Activated CD8-positive, alpha-beta memory T cell treated with anti-CD3 and anti-CD28 coated beads, Interleukin-2, amount 10 ng/mL, durations not matched to agents 7 days and 5 days (primary cell): ENCODE results near the gene MAP1B. TPM values are rescaled to one million over a fixed set of nuclear protein-coding genes. Genes with fewer than 3 reads are reported as not detected.

Source experiments
- ATAC-seq: fragments of 150-1000 bp; cut with Tn5 transposase; one replicate; pipeline ENCODE4 v1.10.0; 2021; ENCODE audit warnings: moderate library complexity
- CTCF ChIA-PET: fragments of 350-600 bp; sonication (Branson Sonifier 250); formaldehyde crosslinking; loops from one replicate; lab custom pipeline; 2021; ENCODE audit warnings: antibody characterized with exemption; lab: Charles Lee
- DNase-seq: peaks from one replicate; pipeline ENCODE4 v3.0.0-alpha.2; 2020
- H3K27ac Mint-ChIP-seq: one replicate; pipeline ENCODE4 v1.8.0; 2021; ENCODE audit warnings: mild to moderate bottlenecking, mixed read lengths
- H3K27me3 Mint-ChIP-seq: one replicate; pipeline ENCODE4 v1.8.0; 2021; ENCODE audit warnings: mixed read lengths
- H3K36me3 Mint-ChIP-seq: one replicate; pipeline ENCODE4 v1.8.0; 2021; ENCODE audit warnings: mild to moderate bottlenecking, mixed read lengths
- H3K4me1 Mint-ChIP-seq: one replicate; pipeline ENCODE4 v1.8.0; 2021; ENCODE audit warnings: mixed read lengths
- H3K4me3 Mint-ChIP-seq: one replicate; pipeline ENCODE4 v1.8.0; 2021; ENCODE audit warnings: mild to moderate bottlenecking, moderate library complexity, mixed read lengths
- H3K9me3 Mint-ChIP-seq: one replicate; pipeline ENCODE4 v1.8.0; 2022; ENCODE audit warnings: low read depth, mixed read lengths
- total RNA-seq, 2 experiments: library from RNA; stranded (reverse); gene quantifications; one replicate each; pipeline ENCODE4 v1.2.3, GENCODE V29; 2021

The MAP1B gene
- total RNA-seq, 2 experiments from 2014 or later, result 0.03 to 0.54 TPM

DNA sequence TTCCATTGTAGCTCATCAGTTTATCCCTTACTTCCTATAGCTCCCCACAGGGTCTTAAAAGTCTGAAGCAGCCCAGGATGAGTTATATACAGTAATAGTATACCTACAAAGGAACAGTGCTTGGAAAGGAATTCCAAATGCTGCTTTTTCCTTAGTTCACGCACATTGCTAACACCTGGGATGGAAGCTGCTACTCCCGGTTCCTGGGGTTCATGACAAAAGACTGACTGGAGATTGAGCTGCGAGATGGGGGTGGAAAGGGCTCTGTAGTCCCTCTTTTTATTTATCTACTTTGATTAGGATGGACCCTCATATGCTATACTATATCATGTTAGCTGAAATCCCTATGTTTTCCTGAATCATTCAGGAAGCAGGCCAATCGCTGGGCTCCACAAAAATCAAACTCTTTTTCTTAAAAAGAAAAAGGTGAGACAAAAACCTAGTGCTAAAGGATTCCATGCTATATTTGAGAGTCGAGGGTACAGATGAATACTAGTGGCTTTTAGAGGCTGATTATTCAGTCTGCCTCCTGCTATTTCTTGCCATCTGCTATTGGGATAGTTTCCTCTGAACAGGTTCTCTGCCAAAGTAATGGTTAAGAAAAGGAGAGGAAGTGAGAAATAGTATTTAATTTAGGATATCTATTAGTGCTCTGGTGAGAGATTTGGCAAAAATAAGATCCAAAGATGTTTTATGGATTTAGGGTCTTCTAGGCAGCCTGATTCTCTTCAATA lies 131.6 kb downstream of the MAP1B start:
- no peak overlapping the region for H3K4me3 Mint-ChIP-seq
- DNase-seq (no peak), ATAC-seq (no peak)
- peaks cover 19% of the 10 kb centered on the region for H3K27me3 Mint-ChIP-seq
- H3K27ac Mint-ChIP-seq, result no peak overlapping the region
- no peaks in the 10 kb centered on the region for H3K9me3 Mint-ChIP-seq
- peaks cover 16% of the 10 kb centered on the region for H3K4me1 Mint-ChIP-seq
- peaks cover 32% of the 10 kb centered on the region for H3K36me3 Mint-ChIP-seq
- CTCF ChIA-PET, result no interaction called here

DNA sequence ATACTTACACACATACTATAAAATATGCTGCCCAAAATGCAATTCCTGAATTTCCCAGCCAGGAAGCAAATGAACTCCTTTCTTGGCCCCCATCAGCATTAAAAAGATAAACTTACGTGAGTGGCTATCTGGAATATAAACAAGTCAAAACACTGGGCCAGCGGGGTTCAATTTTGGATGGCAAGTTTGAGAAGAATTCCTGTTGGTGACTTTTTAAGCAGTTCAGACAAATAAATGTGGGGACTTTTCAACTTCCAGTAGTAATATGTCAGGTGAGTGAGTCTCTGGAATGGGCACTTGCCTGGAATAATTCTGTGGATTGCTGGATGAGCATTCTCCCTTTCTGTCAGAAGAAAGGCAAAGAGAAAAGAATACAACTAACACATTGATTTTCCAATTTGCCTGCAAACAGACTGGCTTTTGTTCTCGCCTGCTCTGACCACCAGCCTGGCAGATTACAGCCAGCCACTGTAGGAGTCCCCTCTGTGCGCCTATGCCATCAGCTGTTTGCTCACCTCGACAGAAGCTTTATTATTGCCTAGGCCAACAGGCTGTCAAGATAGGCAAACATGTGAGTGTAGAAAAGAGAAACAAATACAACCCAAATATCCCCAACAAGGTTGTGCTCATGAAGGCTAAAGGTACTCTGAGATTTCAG lies 134.2 kb downstream of the MAP1B start:
- Mint-ChIP-seq H3K4me3 (no peak overlapping the region), H3K27me3 (peaks cover 4% of the 10 kb centered on the region), H3K4me1 (peaks cover 9% of the 10 kb centered on the region), H3K9me3 (no peaks in the 10 kb centered on the region), H3K36me3 (peaks cover 20% of the 10 kb centered on the region), H3K27ac (no peak overlapping the region)
- DNase-seq (no peak), ATAC-seq (no peak)
- CTCF ChIA-PET, result no interaction called here

DNA sequence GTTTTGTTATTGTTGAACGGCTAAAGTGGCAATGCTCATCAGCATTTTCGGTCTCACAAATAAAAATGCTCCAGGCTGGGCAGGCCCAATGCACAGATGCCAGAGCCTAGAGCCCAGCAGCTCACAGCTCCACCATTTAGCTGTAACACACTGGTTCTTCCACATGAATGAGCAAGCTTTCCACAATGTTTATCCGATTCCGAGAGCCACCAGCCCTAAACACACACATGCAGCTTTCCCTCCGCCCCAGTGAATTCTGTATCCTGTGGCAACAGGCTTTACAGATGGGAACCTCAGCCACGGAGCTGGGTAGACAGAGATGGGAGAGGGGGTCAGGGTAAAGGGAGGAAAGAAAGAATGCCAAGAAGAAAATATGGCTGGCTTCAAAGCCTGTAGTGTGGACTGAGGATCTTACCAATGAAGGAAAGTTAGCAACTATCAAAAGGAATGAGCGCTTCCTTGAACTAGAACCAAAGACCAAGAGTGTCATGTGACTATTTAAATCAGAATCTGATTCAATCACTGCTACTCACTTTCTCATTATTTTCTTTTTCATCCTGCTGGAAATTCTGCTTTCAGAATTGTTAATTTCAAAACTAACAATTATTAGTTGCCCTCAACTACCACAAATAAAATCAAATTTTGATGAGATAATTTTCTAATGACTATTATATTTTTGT lies 135.7 kb downstream of the MAP1B start:
- peaks cover 9% of the 10 kb centered on the region for H3K4me1 Mint-ChIP-seq
- no peak for ATAC-seq
- no peak overlapping the region for H3K4me3 Mint-ChIP-seq
- H3K27me3 Mint-ChIP-seq, result no peaks in the 10 kb centered on the region
- CTCF ChIA-PET, result no interaction called here
- no peaks in the 10 kb centered on the region for H3K9me3 Mint-ChIP-seq
- no peak overlapping the region for H3K27ac Mint-ChIP-seq
- peaks cover 10% of the 10 kb centered on the region for H3K36me3 Mint-ChIP-seq
- DNase-seq, result no peak

DNA sequence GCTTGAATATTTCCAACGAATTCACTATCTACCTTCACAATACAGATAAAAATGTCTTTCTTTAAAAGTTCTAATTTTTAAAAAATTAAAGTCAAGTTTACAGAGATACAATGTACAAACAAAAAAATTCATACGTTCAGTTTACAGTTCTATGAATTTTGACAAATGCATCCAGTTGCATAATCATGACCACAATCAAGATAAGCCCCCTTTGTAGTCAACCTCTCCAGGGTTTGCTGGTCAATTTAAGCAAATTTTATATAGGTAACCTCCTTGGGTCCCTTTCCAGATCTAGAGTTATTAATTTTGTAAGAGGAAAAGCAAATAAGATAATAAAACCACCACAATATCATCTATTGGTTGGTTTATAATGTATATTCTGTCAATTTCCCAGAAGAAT lies 136.4 kb downstream of the MAP1B start:
- CTCF ChIA-PET, result no interaction called here
- peaks cover 4% of the 10 kb centered on the region for H3K36me3 Mint-ChIP-seq
- no peaks in the 10 kb centered on the region for H3K27me3 Mint-ChIP-seq
- H3K4me1 Mint-ChIP-seq, result peaks cover 9% of the 10 kb centered on the region
- no peak overlapping the region for H3K4me3 Mint-ChIP-seq
- no peak for ATAC-seq
- H3K27ac Mint-ChIP-seq, result no peak overlapping the region
- no peaks in the 10 kb centered on the region for H3K9me3 Mint-ChIP-seq
- no peak for DNase-seq

DNA sequence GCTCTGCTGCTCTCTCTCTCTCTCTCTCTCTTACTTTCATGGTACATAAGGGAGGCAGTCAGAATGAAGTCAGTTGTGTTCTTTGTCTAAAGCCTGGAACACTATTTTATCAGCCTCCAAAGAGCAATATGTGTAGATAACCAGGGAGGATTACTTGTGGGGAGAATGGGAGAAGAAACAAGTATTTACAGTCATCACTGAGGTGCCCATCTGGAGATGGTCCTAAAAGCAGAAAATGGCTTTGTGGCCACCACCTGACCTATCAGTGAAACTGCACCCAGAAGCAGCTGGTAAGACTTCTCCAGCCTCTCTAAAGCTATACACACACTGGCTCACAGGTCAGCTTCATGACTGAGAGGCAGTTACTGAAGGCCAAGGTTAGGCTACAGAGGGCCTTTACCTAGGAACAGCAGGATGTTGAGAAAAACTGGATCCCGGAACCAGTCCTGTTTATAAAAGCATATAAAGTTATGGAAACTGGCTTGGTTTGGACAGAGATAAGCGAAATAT lies 137.6 kb downstream of the MAP1B start:
- peaks cover 3% of the 10 kb centered on the region for H3K36me3 Mint-ChIP-seq
- CTCF ChIA-PET, result interaction anchor here (0.9 to 2.1 kb wide), 3 partner anchors 10 to 108 kb away, joined by 3 to 5 read pairs (median 5); no protein-coding TSS in a partner anchor
- no peaks in the 10 kb centered on the region for H3K9me3 Mint-ChIP-seq
- no peaks in the 10 kb centered on the region for H3K27me3 Mint-ChIP-seq
- H3K4me1 Mint-ChIP-seq, result peaks cover 9% of the 10 kb centered on the region
- H3K27ac Mint-ChIP-seq, result no peak overlapping the region
- DNase-seq (no peak), ATAC-seq (peak; percentile 27)
- H3K4me3 Mint-ChIP-seq, result no peak overlapping the region

DNA sequence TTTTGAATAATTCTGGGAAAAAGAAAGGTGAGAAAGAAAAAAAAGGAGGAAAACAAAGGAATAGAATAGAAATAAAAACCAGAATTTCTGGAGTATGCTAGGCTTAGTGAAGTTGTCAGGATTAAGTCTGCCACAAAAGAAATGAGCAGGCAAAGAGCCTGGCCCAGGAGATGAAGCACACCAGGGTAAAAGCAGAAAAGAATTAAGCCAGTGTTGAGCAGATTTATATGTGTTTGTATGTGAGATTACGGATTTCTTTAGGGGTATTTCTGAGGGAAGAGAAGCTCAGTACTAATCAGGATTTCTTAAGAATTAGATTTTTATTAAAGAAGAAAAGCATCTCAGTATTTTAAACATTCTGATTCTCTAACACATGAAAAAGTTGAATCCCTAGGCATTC lies 138.3 kb downstream of the MAP1B start:
- Mint-ChIP-seq H3K4me3 (no peak overlapping the region), H3K27ac (no peak overlapping the region), H3K9me3 (no peaks in the 10 kb centered on the region), H3K36me3 (peaks cover 3% of the 10 kb centered on the region), H3K4me1 (peaks cover 9% of the 10 kb centered on the region), H3K27me3 (no peaks in the 10 kb centered on the region)
- DNase-seq, result no peak
- no peak for ATAC-seq
- CTCF ChIA-PET, result interaction anchor here (0.9 to 2.1 kb wide), 3 partner anchors 11 to 108 kb away, joined by 3 to 5 read pairs (median 5); no protein-coding TSS in a partner anchor

DNA sequence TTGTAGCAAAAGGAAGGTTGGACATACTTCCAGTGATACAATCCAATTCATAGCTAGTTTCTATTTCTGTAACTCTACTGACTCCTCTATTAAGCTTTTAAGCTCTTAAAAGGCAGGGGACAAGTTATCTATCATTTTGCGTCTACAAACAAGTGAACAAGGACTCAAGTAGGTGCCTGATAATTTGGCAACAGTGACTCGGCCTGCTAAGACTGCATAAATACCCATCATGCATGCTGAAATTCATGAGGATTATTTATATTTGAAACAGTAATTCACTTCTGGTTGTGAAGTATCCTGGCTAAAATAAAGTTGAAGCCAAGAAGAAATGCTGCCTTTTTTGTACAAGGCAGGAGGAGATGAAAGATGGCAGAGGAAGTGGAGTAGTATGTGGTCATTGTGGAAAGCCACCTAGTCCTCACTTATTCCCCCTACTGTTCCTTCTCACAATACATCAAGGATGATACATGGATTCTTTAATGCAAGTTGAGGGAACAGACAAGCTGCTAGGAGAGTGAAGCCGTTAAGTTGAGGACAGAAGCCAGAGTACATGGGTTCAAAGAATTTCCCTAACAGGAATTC lies 138.8 kb downstream of the MAP1B start:
- Mint-ChIP-seq H3K4me1 (peaks cover 9% of the 10 kb centered on the region), H3K9me3 (no peaks in the 10 kb centered on the region), H3K4me3 (no peak overlapping the region), H3K27me3 (no peaks in the 10 kb centered on the region), H3K27ac (no peak overlapping the region), H3K36me3 (peaks cover 3% of the 10 kb centered on the region)
- CTCF ChIA-PET, result interaction anchor here (2.1 kb wide), 1 partner anchor 11 kb away, joined by 5 read pairs; no protein-coding TSS in a partner anchor
- ATAC-seq, result no peak
- no peak for DNase-seq

DNA sequence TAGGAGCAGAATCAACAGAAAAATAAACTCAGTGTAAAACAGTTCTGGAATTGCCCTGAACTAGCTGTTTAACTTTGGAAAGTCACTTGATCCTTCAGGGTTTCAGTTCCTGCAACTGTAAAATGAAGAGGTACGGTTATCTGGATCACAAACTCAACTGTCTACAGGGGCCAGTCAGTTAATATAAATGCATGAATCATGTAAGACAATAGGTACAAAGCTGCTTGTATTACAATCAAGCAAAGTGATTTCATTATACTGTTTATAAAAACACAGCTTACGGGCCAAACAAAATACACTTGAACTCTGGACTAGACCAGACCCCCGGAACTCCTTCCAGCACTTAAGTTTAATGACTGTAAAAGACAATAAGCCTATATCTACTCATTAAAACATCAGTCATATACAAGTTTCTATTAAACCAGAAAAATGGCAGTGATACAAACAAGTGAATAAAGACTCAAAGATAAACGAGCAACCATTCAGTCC lies 139.7 kb downstream of the MAP1B start:
- H3K36me3 Mint-ChIP-seq, result no peaks in the 10 kb centered on the region
- H3K4me3 Mint-ChIP-seq, result no peak overlapping the region
- H3K27me3 Mint-ChIP-seq, result no peaks in the 10 kb centered on the region
- DNase-seq, result no peak
- CTCF ChIA-PET, result no interaction called here
- H3K4me1 Mint-ChIP-seq, result peaks cover 9% of the 10 kb centered on the region
- no peak for ATAC-seq
- H3K9me3 Mint-ChIP-seq, result no peaks in the 10 kb centered on the region
- no peak overlapping the region for H3K27ac Mint-ChIP-seq

DNA sequence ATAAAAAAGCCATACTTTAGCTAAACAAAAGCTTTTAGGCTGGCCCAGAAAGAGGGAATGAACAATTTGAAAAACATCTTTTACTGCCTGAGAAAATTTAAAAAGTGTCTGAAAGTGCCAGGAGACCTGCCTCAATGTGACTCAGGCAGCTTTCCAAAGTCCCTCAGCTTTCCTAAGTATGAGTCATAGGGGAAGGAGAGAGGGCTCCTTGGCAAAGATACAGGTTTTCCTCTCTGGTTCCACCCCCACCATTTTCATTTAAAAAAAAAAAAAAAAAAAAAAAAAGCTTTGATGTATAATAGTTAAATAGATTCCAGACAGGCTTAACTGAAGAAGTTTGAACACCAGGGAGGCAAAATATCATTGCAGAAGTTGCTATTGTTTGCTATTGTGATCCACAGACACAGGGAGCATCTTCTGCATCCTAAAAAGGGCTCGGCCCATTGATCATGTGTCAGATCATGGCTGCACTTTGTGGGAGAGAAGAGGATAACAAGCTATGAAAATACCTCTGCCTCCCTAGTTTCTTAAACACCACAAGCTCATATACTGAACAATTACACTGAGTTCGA lies 141.2 kb downstream of the MAP1B start:
- Mint-ChIP-seq H3K36me3 (peaks cover 4% of the 10 kb centered on the region), H3K4me1 (peaks cover 9% of the 10 kb centered on the region), H3K9me3 (no peaks in the 10 kb centered on the region), H3K27ac (no peak overlapping the region), H3K27me3 (no peaks in the 10 kb centered on the region), H3K4me3 (no peak overlapping the region)
- DNase-seq (no peak), ATAC-seq (no peak)
- CTCF ChIA-PET, result interaction anchor here (1.4 kb wide), 1 partner anchor 20 kb away, joined by 4 read pairs; no protein-coding TSS in a partner anchor

DNA sequence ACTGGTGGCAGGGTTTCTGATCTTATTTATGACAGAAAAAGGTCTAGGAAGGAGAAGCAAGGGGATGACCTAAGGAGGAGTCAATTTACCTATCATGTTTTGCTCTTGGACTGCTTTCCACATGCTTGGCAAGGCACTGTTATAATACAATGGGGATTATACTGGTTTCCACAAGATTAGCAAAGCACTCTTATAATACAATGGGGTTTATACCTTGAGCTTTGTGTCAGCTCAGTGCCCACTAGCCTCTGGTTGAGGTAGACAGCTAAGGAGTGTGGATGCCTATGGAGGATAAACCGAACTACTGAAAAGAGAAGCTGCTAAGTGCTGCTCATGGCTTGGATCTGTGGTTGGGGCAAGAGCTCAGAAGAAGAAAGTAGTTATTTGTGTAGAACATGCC lies 144.1 kb downstream of the MAP1B start:
- H3K4me1 Mint-ChIP-seq, result peaks cover under 1% of the 10 kb centered on the region
- H3K9me3 Mint-ChIP-seq, result no peaks in the 10 kb centered on the region
- ATAC-seq (no peak), DNase-seq (no peak)
- H3K36me3 Mint-ChIP-seq, result peaks cover 4% of the 10 kb centered on the region
- H3K4me3 Mint-ChIP-seq, result no peak overlapping the region
- CTCF ChIA-PET, result no interaction called here
- H3K27me3 Mint-ChIP-seq, result no peaks in the 10 kb centered on the region
- no peak overlapping the region for H3K27ac Mint-ChIP-seq

DNA sequence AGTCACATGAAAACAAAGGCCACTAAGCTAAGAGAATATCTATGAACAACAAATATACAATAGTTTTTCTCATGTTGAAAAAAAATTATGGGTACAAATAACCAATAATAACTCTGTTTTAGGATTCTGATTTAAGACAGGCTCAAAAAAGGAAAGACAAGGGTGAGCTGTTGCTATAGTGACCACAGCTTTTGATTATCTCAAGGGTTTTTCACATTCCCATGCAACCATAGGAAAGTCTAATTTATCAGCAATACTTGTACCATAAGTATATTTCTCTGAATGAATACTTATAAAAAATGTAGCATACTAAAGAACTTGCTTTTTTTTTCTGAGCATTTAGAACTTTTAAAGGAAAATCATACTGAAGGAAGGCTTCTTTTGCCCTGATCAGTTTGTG lies 144.7 kb downstream of the MAP1B start:
- CTCF ChIA-PET, result no interaction called here
- no peak overlapping the region for H3K4me3 Mint-ChIP-seq
- H3K9me3 Mint-ChIP-seq, result no peaks in the 10 kb centered on the region
- ATAC-seq (no peak), DNase-seq (no peak)
- H3K4me1 Mint-ChIP-seq, result no peaks in the 10 kb centered on the region
- peaks cover 7% of the 10 kb centered on the region for H3K36me3 Mint-ChIP-seq
- H3K27ac Mint-ChIP-seq, result no peak overlapping the region
- H3K27me3 Mint-ChIP-seq, result no peaks in the 10 kb centered on the region

DNA sequence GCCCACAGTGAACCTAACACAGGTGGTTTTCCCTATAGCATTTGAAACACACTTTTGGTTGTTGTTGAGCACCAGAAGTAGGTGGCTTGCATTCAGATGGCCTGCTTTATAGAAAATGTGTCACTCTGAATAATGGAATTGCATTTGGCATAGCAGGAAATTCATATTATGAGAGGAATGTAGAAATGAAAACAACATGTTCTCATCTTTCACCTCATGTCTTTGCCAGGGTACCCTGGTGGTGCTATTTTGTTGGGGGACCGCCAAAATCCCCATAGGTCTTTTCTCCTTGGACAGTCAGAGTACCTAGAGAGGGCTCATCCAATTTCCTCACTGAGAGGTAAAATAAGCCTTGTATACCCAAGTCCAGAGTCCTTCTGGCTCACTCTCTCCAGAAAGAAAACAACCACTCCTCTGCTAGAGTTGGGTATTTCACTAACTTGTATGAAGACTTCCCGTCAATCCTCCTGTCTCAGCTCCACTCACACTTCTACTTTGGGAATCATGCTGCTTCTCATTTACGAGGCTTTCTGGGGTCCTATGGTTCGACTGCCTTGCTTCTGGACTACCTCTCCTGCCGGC lies 145.4 kb downstream of the MAP1B start:
- H3K27me3 Mint-ChIP-seq, result no peaks in the 10 kb centered on the region
- no peak for ATAC-seq
- H3K36me3 Mint-ChIP-seq, result peaks cover 7% of the 10 kb centered on the region
- H3K4me1 Mint-ChIP-seq, result no peaks in the 10 kb centered on the region
- CTCF ChIA-PET, result no interaction called here
- DNase-seq, result no peak
- no peak overlapping the region for H3K27ac Mint-ChIP-seq
- no peak overlapping the region for H3K4me3 Mint-ChIP-seq
- no peaks in the 10 kb centered on the region for H3K9me3 Mint-ChIP-seq
